ENCODE data around the gene CCNL2. TPM values are rescaled to one million over a fixed set of nuclear protein-coding genes. Genes with fewer than 3 reads are reported as not detected.
A peak's percentile ranks its signal among the peaks of the same experiment; 100 is the strongest.

The CCNL2 gene
- total RNA-seq, 1 donor from 2014 or later = 266 TPM

DNA sequence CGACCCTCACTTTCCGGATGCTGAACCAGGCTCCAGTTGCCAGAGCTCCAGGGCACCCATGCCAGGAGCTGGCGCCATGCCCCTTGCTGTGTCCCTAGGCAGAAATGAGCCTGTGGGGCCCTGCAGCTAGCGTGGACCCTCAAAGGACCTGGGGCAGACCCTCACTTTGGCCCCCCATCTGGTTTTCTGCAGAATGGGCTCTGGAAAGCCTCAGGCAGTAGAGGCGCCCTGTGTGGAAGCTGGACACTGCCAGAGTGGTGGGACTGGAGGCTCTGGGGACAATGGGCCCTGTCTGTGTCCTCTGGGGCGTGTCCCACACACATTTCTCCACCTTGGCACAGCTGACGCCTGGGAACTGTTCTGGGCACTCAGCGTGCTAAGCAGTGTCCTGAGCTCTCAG is 17.8 kb downstream of the CCNL2 start:
- Mint-ChIP-seq H3K4me1 (ENCODE audit: unreplicated experiment) (no peaks in the 10 kb centered on the region), H3K27ac (ENCODE audit: unreplicated experiment) (no peak overlapping the region), H3K9me3 (ENCODE audit: unreplicated experiment) (no peaks in the 10 kb centered on the region), H3K36me3 (ENCODE audit: low read depth, unreplicated experiment) (peaks cover 12% of the 10 kb centered on the region), H3K27me3 (ENCODE audit: unreplicated experiment) (peaks cover 3% of the 10 kb centered on the region), H3K4me3 (ENCODE audit: unreplicated experiment) (no peak overlapping the region)
- TF ChIP-seq, protein P1, sequence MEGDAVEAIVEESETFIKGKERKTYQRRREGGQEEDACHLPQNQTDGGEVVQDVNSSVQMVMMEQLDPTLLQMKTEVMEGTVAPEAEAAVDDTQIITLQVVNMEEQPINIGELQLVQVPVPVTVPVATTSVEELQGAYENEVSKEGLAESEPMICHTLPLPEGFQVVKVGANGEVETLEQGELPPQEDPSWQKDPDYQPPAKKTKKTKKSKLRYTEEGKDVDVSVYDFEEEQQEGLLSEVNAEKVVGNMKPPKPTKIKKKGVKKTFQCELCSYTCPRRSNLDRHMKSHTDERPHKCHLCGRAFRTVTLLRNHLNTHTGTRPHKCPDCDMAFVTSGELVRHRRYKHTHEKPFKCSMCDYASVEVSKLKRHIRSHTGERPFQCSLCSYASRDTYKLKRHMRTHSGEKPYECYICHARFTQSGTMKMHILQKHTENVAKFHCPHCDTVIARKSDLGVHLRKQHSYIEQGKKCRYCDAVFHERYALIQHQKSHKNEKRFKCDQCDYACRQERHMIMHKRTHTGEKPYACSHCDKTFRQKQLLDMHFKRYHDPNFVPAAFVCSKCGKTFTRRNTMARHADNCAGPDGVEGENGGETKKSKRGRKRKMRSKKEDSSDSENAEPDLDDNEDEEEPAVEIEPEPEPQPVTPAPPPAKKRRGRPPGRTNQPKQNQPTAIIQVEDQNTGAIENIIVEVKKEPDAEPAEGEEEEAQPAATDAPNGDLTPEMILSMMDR (IDR thresholded peaks at IDR 0.05; ENCODE audit: unreplicated experiment) = no peak
- DNase-seq (ENCODE audit: low spot score) = no peak

DNA sequence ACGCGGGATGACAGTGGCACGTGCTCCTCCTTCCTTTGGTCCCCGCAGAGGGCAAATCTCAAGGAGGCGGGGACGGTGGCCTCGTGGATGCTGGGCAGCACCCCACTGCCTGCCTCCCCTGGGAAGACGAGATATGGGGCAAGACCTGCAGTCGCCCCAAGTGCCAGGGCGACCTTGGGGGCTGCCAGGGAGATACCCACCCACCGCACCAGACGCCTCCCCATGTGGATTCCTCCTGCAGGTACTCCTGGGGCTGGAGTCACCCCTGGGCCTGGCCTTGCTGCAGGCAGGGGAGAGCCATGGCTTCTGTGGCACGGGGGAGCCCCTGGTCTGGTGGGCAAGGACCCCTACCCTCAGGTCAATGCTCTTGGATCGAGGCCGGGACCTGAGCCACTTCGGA is 18.3 kb downstream of the CCNL2 start:
- Mint-ChIP-seq H3K4me1 (ENCODE audit: unreplicated experiment) (no peaks in the 10 kb centered on the region), H3K36me3 (ENCODE audit: low read depth, unreplicated experiment) (peaks cover 11% of the 10 kb centered on the region), H3K4me3 (ENCODE audit: unreplicated experiment) (no peak overlapping the region), H3K9me3 (ENCODE audit: unreplicated experiment) (no peaks in the 10 kb centered on the region), H3K27me3 (ENCODE audit: unreplicated experiment) (peaks cover 3% of the 10 kb centered on the region), H3K27ac (ENCODE audit: unreplicated experiment) (no peak overlapping the region)
- no peak for DNase-seq (ENCODE audit: low spot score)
- TF ChIP-seq, protein P1 (IDR thresholded peaks at IDR 0.05; ENCODE audit: unreplicated experiment) = no peak

- no peak for DNase-seq (ENCODE audit: low spot score)
- TF ChIP-seq, protein P1 (IDR thresholded peaks at IDR 0.05; ENCODE audit: unreplicated experiment) = no peak
- Mint-ChIP-seq H3K27me3 (ENCODE audit: unreplicated experiment) (peaks cover 4% of the 10 kb centered on the region), H3K4me1 (ENCODE audit: unreplicated experiment) (peaks cover 4% of the 10 kb centered on the region), H3K9me3 (ENCODE audit: unreplicated experiment) (no peaks in the 10 kb centered on the region), H3K36me3 (ENCODE audit: low read depth, unreplicated experiment) (peaks cover 10% of the 10 kb centered on the region), H3K4me3 (ENCODE audit: unreplicated experiment) (no peak overlapping the region), H3K27ac (ENCODE audit: unreplicated experiment) (peak overlapping the region; percentile 48)
Measured at GRCh38 chr1:1377540-1378205, 21.5 kb downstream of the CCNL2 start.

GRCh38 chr1:1376551-1377226 is 22.4 kb downstream of the CCNL2 start:
- peak overlapping the region; percentile 37 for H3K4me3 Mint-ChIP-seq (ENCODE audit: unreplicated experiment)
- TF ChIP-seq, protein P1 (IDR thresholded peaks at IDR 0.05; ENCODE audit: unreplicated experiment) = no peak
- peaks cover 4% of the 10 kb centered on the region for H3K4me1 Mint-ChIP-seq (ENCODE audit: unreplicated experiment)
- peaks cover 5% of the 10 kb centered on the region for H3K36me3 Mint-ChIP-seq (ENCODE audit: low read depth, unreplicated experiment)
- H3K9me3 Mint-ChIP-seq (ENCODE audit: unreplicated experiment) = no peaks in the 10 kb centered on the region
- peak overlapping the region; percentile 86 for H3K27ac Mint-ChIP-seq (ENCODE audit: unreplicated experiment)
- no peak for DNase-seq (ENCODE audit: low spot score)
- peaks cover 4% of the 10 kb centered on the region for H3K27me3 Mint-ChIP-seq (ENCODE audit: unreplicated experiment)
